Neural progenitor cell (in vitro differentiated cells): Measurements from ENCODE around the gene ZNF630. TPM values are rescaled to one million over a fixed set of nuclear protein-coding genes. Genes with fewer than 3 reads are reported as not detected.
"Not testable (repeated sequence)": the region's sequence is repeated elsewhere in the genome, so short reads cannot be mapped to it uniquely, and the experiment has no call there.

Source experiments
- DNase-seq: peaks from one replicate; pipeline ENCODE4 v3.0.0-alpha.2; 2016; ENCODE audit warnings: low spot score
- H2AFZ ChIP-seq: fragments of 200-600 bp; sonication (generic); replicated peaks from 2 replicates; pipeline ENCODE4 v1.6.1; 2016; ENCODE audit warnings: antibody characterized with exemption
- H3F3A ChIP-seq: fragments of 200-600 bp; sonication (generic); 2 replicates; pipeline ENCODE4 v1.6.1; 2016; ENCODE audit warnings: antibody characterized with exemption, low read depth
- H3K27ac ChIP-seq: fragments of 200-600 bp; sonication (generic); 2 replicates; pipeline ENCODE4 v1.5.1; 2016; ENCODE audit warnings: mild to moderate bottlenecking
- H3K27me3 ChIP-seq: fragments of 200-600 bp; sonication (generic); 2 replicates; pipeline ENCODE4 v1.6.1; 2016; ENCODE audit warnings: mild to moderate bottlenecking, moderate library complexity
- H3K36me3 ChIP-seq: fragments of 200-600 bp; sonication (generic); 2 replicates; pipeline ENCODE4 v1.5.1; 2016
- H3K4me1 ChIP-seq: fragments of 200-600 bp; sonication (generic); 2 replicates; pipeline ENCODE4 v1.6.1; 2016; ENCODE audit warnings: mixed run types
- H3K4me2 ChIP-seq: fragments of 200-600 bp; sonication (generic); 2 replicates; pipeline ENCODE4 v1.6.1; 2016
- H3K4me3 ChIP-seq: fragments of 200-600 bp; sonication (generic); 2 replicates; pipeline ENCODE4 v1.5.1; 2016
- H3K79me2 ChIP-seq: fragments of 200-600 bp; sonication (generic); 2 replicates; pipeline ENCODE4 v1.6.1; 2016; ENCODE audit warnings: low read depth
- H3K9ac ChIP-seq: fragments of 200-600 bp; sonication (generic); 2 replicates; pipeline ENCODE4 v1.6.1; 2016
- H3K9me3 ChIP-seq: fragments of 200-600 bp; sonication (generic); 2 replicates; pipeline ENCODE4 v1.5.1; 2016; ENCODE audit warnings: low read depth
- H4K20me1 ChIP-seq: fragments of 200-600 bp; sonication (generic); 2 replicates; pipeline ENCODE4 v1.6.1; 2016; ENCODE audit warnings: low read depth
- H3K27ac Mint-ChIP-seq: 3 replicates; pipeline ENCODE4 v1.8.0; 2021; ENCODE audit warnings: mixed read lengths
- H3K27me3 Mint-ChIP-seq: 2 replicates; pipeline ENCODE4 v1.8.0; 2022; ENCODE audit warnings: low read depth, mild to moderate bottlenecking, inconsistent platforms, moderate library complexity, mixed read lengths; ENCODE audit not compliant: insufficient read depth
- H3K36me3 Mint-ChIP-seq: 3 replicates; pipeline ENCODE4 v1.8.0; 2021; ENCODE audit warnings: mixed read lengths
- H3K4me1 Mint-ChIP-seq: 3 replicates; pipeline ENCODE4 v1.8.0; 2021; ENCODE audit warnings: mixed read lengths
- H3K4me3 Mint-ChIP-seq: 3 replicates; pipeline ENCODE4 v1.8.0; 2021; ENCODE audit warnings: mild to moderate bottlenecking, moderate library complexity, mixed read lengths
- H3K9me3 Mint-ChIP-seq: 3 replicates; pipeline ENCODE4 v1.8.0; 2020; ENCODE audit warnings: mixed read lengths
- total RNA-seq: library from RNA; depleted of rRNA; stranded (reverse); fragments of >200 nt; gene quantifications from 2 replicates; pipeline ENCODE4 v1.2.3, GENCODE V29; 2015; ENCODE audit warnings: low replicate concordance

Gene ZNF630
- total RNA-seq, 1 donor from 2014 or later = 2.1 TPM

DNA sequence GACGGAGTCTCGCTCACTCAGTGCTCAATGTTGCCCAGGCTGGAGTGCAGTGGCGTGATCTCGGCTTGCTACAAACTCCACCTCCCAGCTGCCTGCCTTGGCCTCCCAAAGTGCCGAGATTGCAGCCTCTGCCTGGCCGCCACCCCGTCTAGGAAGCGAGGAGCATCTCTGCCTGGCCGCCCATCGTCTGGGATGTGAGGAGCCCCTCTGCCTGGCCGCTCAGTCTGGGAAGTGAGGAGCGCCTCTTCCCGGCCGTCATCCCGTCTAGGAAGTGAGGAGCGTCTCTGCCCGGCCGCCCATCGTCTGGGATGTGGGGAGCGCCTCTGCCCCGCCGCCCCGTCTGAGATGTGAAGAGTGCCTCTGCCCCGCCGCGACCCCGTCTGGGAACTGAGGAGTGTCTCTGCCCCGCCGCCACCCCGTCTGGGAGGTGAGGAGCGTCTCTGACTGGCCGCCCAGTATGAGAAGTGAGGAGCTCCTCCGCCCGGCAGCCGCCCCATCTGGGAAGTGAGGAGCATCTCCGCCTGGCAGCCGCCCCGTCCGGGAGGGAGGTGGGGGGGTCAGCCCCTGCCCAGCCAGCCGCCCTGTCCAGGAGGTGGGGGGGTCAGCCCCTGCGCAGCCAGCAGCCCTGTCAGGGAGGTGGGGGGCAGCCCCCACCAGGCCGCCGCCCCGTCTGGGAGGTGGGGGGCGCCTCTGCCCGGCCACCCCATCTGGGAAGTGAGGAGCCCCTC lies 54.7 kb downstream of the ZNF630 start:
- not testable (repeated sequence) for H3K4me3 Mint-ChIP-seq, DNase-seq

DNA sequence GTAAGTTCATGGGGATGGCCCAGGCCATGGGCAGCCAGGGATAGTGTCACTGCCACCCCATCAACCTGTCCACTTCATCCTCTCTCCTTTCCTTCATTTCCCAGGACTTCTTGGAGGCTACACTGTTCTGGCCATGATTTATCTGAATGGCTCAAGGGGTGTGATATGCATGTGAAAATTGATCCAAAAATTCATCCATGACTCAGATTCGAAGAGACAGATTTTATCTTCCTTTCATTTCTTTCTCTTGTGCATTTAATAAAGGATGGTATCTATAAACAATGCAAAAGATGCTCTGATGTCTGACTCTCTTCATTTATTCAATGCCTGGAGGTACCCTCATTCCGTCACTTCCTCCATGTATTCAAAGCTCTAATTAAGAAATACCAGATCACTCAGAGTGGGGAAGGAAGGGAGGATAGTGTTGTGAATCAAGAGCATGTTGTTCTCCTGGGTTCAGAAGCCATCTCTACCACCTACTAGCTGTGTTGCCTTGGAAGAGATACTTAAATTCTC lies 61.9 kb downstream of the ZNF630 start:
- H2AFZ ChIP-seq, DNase-seq, H3K4me2 ChIP-seq, H3F3A ChIP-seq, H3K36me3 Mint-ChIP-seq, H3K27me3 Mint-ChIP-seq, H3K9me3 Mint-ChIP-seq, H3K9ac ChIP-seq, H3K9me3 ChIP-seq, H3K27ac ChIP-seq, H3K4me3 ChIP-seq, H3K4me1 ChIP-seq, H3K27ac Mint-ChIP-seq, H3K36me3 ChIP-seq, H3K79me2 ChIP-seq, H3K4me1 Mint-ChIP-seq, H4K20me1 ChIP-seq, H3K27me3 ChIP-seq, H3K4me3 Mint-ChIP-seq: not testable (repeated sequence)

More for the DNA sequence above, 54.7 kb downstream of the ZNF630 start:
- H3K27ac ChIP-seq, H3K27ac Mint-ChIP-seq, H3K4me1 ChIP-seq, H4K20me1 ChIP-seq, H3K9me3 Mint-ChIP-seq, H3K9me3 ChIP-seq, H3K27me3 Mint-ChIP-seq, H3K79me2 ChIP-seq, H3K4me1 Mint-ChIP-seq, H3K36me3 ChIP-seq, H2AFZ ChIP-seq, H3K27me3 ChIP-seq, H3K9ac ChIP-seq, H3K36me3 Mint-ChIP-seq, H3K4me2 ChIP-seq, H3F3A ChIP-seq, H3K4me3 ChIP-seq: not testable (repeated sequence)

Other genes starting within 250 kb of the ZNF630 start
- 5.1 and 5.4 TPM in 2 replicates for gene ZNF81, start 234.7 kb downstream of the ZNF630 start, total RNA-seq
- gene ZNF182, start 67.7 kb downstream of the ZNF630 start, total RNA-seq = 9.8 and 15.2 TPM in 2 replicates
- 9.6 TPM in 1 of 2 replicates, not detected in the other for gene SPACA5, start 64.7 kb downstream of the ZNF630 start, total RNA-seq
- not detected in 2 replicates for gene SPACA5B, start 59.0 kb upstream of the ZNF630 start, total RNA-seq
- not detected in 2 replicates for gene SSX5, start 125.2 kb upstream of the ZNF630 start, total RNA-seq
- not detected in 2 replicates for gene SSX1, start 183.8 kb upstream of the ZNF630 start, total RNA-seq